GM18498 (cell line): ENCODE data around the gene PMVK.

ENCODE experiments used
- ATAC-seq: cut with Tn5 transposase; IDR thresholded peaks from one replicate; pipeline ENCODE4 v1.9.1; 2021; ENCODE audit warnings: mild to moderate bottlenecking, moderate library complexity; ENCODE audit not compliant: unreplicated experiment

The PMVK gene

GRCh38 chr1:154967331-154967950, 30.9 kb upstream of the PMVK start:
- no peak for ATAC-seq

DNA sequence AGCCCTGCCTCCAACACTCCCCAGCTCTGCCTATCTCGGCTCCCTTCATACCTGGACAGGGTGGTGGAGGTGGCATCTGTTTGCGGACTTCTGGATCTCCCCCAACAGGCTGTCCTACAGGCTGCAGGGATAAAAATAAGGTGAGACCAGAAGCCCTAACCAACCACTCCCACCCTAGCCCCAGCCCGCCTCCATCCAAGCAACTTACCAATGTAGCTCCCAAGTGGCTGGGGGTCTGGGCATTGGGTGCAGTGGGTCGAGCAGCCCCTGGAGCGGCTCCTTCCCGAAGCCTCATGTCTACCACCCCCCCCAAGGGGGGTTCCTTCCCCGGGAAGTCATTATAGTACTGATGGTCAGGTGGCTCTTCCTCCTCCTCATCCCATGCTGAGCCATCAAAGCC, 29.6 kb upstream of the PMVK start:
- ATAC-seq, result no peak

DNA sequence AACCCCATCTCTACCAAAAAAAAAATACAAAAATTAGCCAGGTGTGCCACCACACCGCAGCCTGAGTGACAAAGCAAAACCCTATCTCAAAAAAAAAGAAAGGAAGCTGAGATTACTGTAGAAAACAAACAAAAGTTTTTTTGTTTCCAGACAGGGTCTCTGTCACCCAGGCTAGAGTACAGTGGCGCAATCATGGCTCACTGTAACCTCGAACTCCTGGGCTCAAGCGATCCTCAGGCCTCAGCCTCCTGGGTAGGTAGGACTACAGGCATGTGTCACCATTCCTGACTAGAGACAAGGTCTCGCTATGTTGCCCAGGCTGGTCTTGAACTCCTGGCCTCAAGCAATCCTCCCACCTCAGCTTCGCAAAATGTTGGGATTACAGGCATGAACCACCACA, 27.8 kb upstream of the PMVK start:
- no peak for ATAC-seq

GRCh38 chr1:154963643-154964042, 27.1 kb upstream of the PMVK start:
- ATAC-seq, result no peak

- ATAC-seq, result no peak
Observed at GRCh38 chr1:154962795-154963330, 26.3 kb upstream of the PMVK start.

- peak; percentile 2 for ATAC-seq
Observed at GRCh38 chr1:154962156-154962749, 25.7 kb upstream of the PMVK start.

GRCh38 chr1:154961207-154962155, 25.0 kb upstream of the PMVK start, which contains the start of gene PYGO2:
Gene PYGO2, minus strand, starts transcription at chr1:154961782. Its CDS starts 206 bp downstream, at chr1:154961576.
- peak; percentile 78 for ATAC-seq

GRCh38 chr1:154960446-154961136, 24.1 kb upstream of the PMVK start:
- ATAC-seq, result no peak

- ATAC-seq, result no peak
Observed at GRCh38 chr1:154959426-154959780, 22.9 kb upstream of the PMVK start.

DNA sequence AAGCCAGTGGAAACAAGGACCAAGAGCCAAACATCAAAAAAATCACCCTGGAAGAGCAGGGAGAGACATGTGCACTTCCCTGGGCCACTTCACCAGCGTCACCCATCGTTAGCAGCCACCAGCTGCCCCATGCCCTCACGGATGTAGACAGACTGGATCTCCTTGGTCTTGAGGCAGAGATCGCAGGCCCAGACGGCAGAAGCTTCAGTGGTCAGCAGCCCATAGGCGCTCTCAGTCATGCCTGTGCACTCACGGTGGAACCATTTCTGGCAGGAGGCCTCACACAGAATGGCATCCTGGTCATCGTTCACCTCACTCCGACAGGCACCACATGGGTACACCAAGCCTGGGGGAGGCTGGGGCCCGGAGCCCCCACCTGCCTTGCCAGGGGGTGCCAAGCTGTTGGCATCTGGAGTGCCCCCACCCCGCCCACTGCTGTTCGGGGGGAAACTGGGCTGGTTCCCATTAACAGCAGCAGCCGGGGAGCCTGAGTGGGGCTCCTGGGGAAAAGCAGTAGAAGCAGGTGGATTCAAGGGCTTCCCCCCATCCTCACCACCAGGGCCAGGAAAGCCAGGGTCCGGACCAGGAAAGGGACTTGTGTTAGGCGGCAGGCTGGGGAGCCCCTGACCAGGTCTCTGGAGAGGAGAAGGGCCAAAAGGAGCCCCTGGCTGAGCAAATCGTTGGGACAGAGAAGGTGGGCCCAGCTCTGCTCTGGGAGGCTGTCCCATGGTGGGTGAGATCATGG, 22.3 kb upstream of the PMVK start:
- no peak for ATAC-seq

DNA sequence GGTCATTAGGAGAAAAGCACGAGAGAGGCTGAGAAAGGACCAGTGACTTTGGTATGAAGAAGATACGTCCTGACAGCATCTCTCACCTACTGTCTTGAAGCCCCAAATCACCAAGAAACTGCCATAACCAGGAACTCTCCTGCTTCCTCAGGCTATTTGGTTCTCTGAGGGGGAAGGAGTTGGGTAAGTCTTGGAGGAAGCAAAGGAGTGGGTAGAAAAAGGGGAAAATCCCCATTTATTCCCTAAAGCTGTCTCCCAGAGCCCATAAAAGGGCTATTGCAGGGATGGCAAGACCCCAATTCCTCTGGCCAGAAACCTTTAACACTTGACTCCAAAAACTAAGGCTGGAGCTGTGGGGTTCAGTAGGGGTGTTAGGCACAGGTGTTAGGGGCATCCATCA, 21.5 kb upstream of the PMVK start:
- no peak for ATAC-seq

- no peak for ATAC-seq
Observed at GRCh38 chr1:154957091-154957657, 20.7 kb upstream of the PMVK start.

DNA sequence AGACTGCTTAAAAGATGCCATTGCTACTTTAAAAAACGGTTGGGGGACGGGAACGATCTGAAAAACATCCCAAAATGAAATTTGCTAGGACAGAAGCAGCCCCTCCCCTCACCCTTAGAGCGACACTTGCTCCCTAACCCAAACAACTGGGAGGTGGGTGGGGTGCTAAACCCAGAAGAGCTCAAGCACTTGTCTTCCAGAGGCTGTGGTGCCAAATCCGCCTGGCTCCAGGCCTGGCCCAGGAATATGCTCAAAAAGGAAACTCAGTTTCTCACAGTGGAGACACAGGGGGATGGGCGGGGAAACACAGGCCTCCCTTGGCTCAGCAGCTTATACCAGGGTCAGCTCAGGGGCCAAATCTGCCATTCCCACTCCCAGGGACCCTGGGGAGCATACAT, 20.0 kb upstream of the PMVK start:
- no peak for ATAC-seq

- peak; percentile 70 for ATAC-seq
Observed at GRCh38 chr1:154955718-154956543, 19.4 kb upstream of the PMVK start, which contains the start of gene PBXIP1. Gene PBXIP1, minus strand, starts transcription at chr1:154956099. Its CDS starts 2,378 bp downstream, at chr1:154953721.

DNA sequence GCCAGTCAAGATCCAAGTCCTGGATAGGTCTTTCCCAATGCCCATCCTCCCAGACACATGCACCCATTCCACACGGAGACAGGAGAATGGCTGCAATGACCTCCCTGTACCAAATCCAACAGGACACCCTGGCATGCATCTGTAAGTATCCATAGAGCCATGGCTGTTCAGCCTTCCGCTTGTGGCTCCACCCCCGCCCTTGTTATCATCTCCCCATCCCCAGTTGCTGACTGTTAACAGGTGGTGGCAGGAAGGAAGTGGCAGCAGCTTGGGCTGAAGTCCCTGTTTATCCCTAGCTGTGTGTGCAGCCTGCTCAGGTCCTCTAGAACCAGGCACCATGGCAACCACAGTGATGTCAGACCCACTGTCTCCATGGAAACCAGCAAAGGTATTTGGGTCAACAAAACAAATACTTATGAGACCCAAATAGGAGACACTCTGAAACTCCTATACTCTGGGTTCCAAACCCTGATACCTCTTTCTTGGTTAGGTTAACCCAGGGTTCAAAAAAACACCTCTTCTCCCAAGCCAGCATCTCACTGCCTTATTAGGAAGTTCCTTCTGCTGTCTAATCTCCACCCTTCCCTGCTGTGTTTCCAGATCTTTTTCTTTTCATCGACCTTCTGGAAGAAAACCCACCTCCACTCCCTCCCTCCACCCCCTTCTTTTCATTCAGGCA, 18.7 kb upstream of the PMVK start:
- peak; percentile 58 for ATAC-seq

- no peak for ATAC-seq
Observed at GRCh38 chr1:154954541-154954940, 18.0 kb upstream of the PMVK start.

GRCh38 chr1:154953611-154954038, 17.1 kb upstream of the PMVK start:
- ATAC-seq, result no peak

- no peak for ATAC-seq
Observed at GRCh38 chr1:154952664-154953063, 16.1 kb upstream of the PMVK start.
